Transverse colon (tissue), 4 donors: ENCODE data around the gene HNRNPL.

Experiments
- EP300 ChIP-seq: sonication (generic); formaldehyde crosslinking; IDR thresholded peaks from one replicate; pipeline ENCODE4 v1.6.1; 2017; ENCODE audit warnings: antibody characterized with exemption, low read depth
- POLR2A ChIP-seq: fragments of 450-650 bp; IDR thresholded peaks from one replicate; pipeline ENCODE4 v1.6.1; 2016; ENCODE audit warnings: antibody characterized with exemption, mild to moderate bottlenecking, moderate library complexity
- POLR2AphosphoS5 ChIP-seq, 3 donors: sonication (generic); formaldehyde crosslinking; IDR thresholded peaks; one replicate each; pipeline ENCODE4 v1.6.1; 2016; ENCODE audit warnings: antibody characterized with exemption in 3 of 3
- TF ChIP-seq, protein P1 (sequence below), 5 experiments: fragments of 200-600 bp in 3 of 5; fragments of 450-650 bp in 2 of 5; sonication (generic) in 3 of 5; IDR thresholded peaks; 1 replicate in 2 of 5; 2 replicates in 3 of 5; pipeline ENCODE4 v1.5.1; 2016 to 2017; ENCODE audit warnings: antibody characterized with exemption in 5 of 5, inconsistent platforms in 3 of 5, mild to moderate bottlenecking in 2 of 5, moderate library complexity in 1 of 5

- TF ChIP-seq, protein P1, sequence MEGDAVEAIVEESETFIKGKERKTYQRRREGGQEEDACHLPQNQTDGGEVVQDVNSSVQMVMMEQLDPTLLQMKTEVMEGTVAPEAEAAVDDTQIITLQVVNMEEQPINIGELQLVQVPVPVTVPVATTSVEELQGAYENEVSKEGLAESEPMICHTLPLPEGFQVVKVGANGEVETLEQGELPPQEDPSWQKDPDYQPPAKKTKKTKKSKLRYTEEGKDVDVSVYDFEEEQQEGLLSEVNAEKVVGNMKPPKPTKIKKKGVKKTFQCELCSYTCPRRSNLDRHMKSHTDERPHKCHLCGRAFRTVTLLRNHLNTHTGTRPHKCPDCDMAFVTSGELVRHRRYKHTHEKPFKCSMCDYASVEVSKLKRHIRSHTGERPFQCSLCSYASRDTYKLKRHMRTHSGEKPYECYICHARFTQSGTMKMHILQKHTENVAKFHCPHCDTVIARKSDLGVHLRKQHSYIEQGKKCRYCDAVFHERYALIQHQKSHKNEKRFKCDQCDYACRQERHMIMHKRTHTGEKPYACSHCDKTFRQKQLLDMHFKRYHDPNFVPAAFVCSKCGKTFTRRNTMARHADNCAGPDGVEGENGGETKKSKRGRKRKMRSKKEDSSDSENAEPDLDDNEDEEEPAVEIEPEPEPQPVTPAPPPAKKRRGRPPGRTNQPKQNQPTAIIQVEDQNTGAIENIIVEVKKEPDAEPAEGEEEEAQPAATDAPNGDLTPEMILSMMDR (IDR thresholded peaks at IDR 0.05) = no peak
- TF ChIP-seq POLR2A (no peak), POLR2AphosphoS5 (IDR thresholded peaks at IDR 0.05) (no peak), EP300 (no peak)
Measured at GRCh38 chr19:38893341-38893771, 43.6 kb upstream of the HNRNPL start.
